ENCODE results near the gene ETS2. TPM values are rescaled to one million over a fixed set of nuclear protein-coding genes. Genes with fewer than 3 reads are reported as not detected.

The ETS2 gene
- total RNA-seq, 1 experiment from 2014 or later, result 35.3 TPM

- Histone ChIP-seq H3K4me1 (ENCODE audit: insufficient read depth, low read length) (no peaks in the 10 kb centered on the region), H3K27ac (ENCODE audit: insufficient read length, low read depth, low read length) (no peak overlapping the region), H3K79me1 (ENCODE audit: insufficient read depth, low read depth, low read length, poor library complexity, severe bottlenecking) (no peaks in the 10 kb centered on the region), H3K9ac (ENCODE audit: extremely low read depth, insufficient read length, low read length) (no peak overlapping the region), H3K27me3 (ENCODE audit: insufficient read depth, low read length) (no peaks in the 10 kb centered on the region), H3K14ac (ENCODE audit: insufficient read depth, low read length) (no peak overlapping the region), H4K5ac (ENCODE audit: insufficient read length, low read depth, low read length) (no peak overlapping the region), H3T11ph (ENCODE audit: low read length) (no peak overlapping the region), H2BK12ac (ENCODE audit: insufficient read length, low read depth, low read length) (no peak overlapping the region), H3K4me2 (ENCODE audit: insufficient read depth, insufficient read length, low read length) (no peak overlapping the region), H2BK120ac (ENCODE audit: low read depth, low read length, poor library complexity, severe bottlenecking) (no peak overlapping the region), H3K9me3 (ENCODE audit: control insufficient read depth, low read depth, low read length) (no peaks in the 10 kb centered on the region), H3K23ac (ENCODE audit: insufficient read length, low read depth, low read length) (no peak overlapping the region), H3K23me2 (ENCODE audit: insufficient read length, low read depth, low read length, poor library complexity, severe bottlenecking) (no peaks in the 10 kb centered on the region), H2BK15ac (ENCODE audit: low read depth, low read length) (no peak overlapping the region), H2AK5ac (ENCODE audit: insufficient read length, low read length) (no peak overlapping the region), H2AFZ (ENCODE audit: low read length) (no peak overlapping the region), H4K20me1 (ENCODE audit: control insufficient read depth, insufficient read depth, insufficient read length) (no peaks in the 10 kb centered on the region), H2BK20ac (ENCODE audit: low read depth, low read length, poor library complexity, severe bottlenecking) (no peak overlapping the region), H3K79me2 (ENCODE audit: insufficient read depth, low read length) (no peaks in the 10 kb centered on the region), H3K56ac (ENCODE audit: insufficient read length, low read depth, low read length) (no peak overlapping the region), H4K8ac (replicated peaks; ENCODE audit: insufficient read length, low read depth, low read length) (no peak overlapping the region), H3K4ac (ENCODE audit: low read depth, low read length) (no peak overlapping the region), H3K18ac (ENCODE audit: insufficient read length, low read depth, low read length) (no peak overlapping the region), H2BK5ac (ENCODE audit: insufficient read length, low read length) (no peak overlapping the region), H4K91ac (ENCODE audit: insufficient read length, low read depth, low read length) (no peak overlapping the region)
- no peaks in the 10 kb centered on the region; a peak in 2 of 5 replicates for H3K9me3 Mint-ChIP-seq
- no peak overlapping the region for H3K27ac Mint-ChIP-seq
- peaks cover 7 to 10% of the 10 kb centered on the region in 2 experiments; a peak in 3 of 4 replicates for H3K4me1 Mint-ChIP-seq
- H3K4me3 Mint-ChIP-seq, result no peak overlapping the region
- WGBS (ENCODE audit: extremely low coverage, insufficient read length, low lambda C conversion rate), result no CpG with 5 or more reads among the region's 3 CpGs
- no peaks in the 10 kb centered on the region; the same call in 1 of the 2 replicates for H3K27me3 Mint-ChIP-seq (ENCODE audit: low read depth)
- H3K36me3 Mint-ChIP-seq (ENCODE audit: insufficient read depth in 1 of 3, low read depth in 3 of 3), result no peaks in the 10 kb centered on the region
- no peak for DNase-seq
- TF ChIP-seq CTCF (conservative IDR thresholded peaks at IDR 0.05), result no peak
Measured at GRCh38 chr21:38832664-38833063, 26.9 kb downstream of the ETS2 start.

Data from H9 (cell line).